ENCODE measurements around the gene NAGS.

Gene NAGS

GRCh38 chr17:44014133-44014436 is 9.7 kb downstream of the NAGS start:
- Histone ChIP-seq H3K4me1 (ENCODE audit: control insufficient read depth, insufficient read depth, low read length) (peaks cover 11% of the 10 kb centered on the region; the same call in 1 of the 2 replicates), H3K27ac (ENCODE audit: extremely low read depth, low read depth, low read length) (peak overlapping the region; percentile 64), H3K4me3 (ENCODE audit: low read depth, low read length) (peak overlapping the region; percentile 75), H3K9me3 (ENCODE audit: control insufficient read depth, insufficient read depth, low read depth, low read length) (no peaks in the 10 kb centered on the region), H3K36me3 (ENCODE audit: control insufficient read depth in 2 of 2, insufficient read depth in 1 of 2, low read length in 2 of 2) (peaks cover 0 to 23% of the 10 kb centered on the region in 2 experiments; a peak in 1 of 3 replicates)
- ChIA-PET POLR2A (interaction anchor here (0.6 to 1.1 kb wide), 3 partner anchors 8 to 298 kb away, joined by 3 to 5 read pairs (median 4); partner anchors contain the start of gene TMUB2), CTCF (no interaction called here)
- no peak for TF ChIP-seq SCRT2 (tag by site-specific recombination; IDR thresholded peaks at IDR 0.05)
- TF ChIP-seq ZNF26 (tag by site-specific recombination; IDR thresholded peaks at IDR 0.05) = no peak
- TF ChIP-seq, protein P1, sequence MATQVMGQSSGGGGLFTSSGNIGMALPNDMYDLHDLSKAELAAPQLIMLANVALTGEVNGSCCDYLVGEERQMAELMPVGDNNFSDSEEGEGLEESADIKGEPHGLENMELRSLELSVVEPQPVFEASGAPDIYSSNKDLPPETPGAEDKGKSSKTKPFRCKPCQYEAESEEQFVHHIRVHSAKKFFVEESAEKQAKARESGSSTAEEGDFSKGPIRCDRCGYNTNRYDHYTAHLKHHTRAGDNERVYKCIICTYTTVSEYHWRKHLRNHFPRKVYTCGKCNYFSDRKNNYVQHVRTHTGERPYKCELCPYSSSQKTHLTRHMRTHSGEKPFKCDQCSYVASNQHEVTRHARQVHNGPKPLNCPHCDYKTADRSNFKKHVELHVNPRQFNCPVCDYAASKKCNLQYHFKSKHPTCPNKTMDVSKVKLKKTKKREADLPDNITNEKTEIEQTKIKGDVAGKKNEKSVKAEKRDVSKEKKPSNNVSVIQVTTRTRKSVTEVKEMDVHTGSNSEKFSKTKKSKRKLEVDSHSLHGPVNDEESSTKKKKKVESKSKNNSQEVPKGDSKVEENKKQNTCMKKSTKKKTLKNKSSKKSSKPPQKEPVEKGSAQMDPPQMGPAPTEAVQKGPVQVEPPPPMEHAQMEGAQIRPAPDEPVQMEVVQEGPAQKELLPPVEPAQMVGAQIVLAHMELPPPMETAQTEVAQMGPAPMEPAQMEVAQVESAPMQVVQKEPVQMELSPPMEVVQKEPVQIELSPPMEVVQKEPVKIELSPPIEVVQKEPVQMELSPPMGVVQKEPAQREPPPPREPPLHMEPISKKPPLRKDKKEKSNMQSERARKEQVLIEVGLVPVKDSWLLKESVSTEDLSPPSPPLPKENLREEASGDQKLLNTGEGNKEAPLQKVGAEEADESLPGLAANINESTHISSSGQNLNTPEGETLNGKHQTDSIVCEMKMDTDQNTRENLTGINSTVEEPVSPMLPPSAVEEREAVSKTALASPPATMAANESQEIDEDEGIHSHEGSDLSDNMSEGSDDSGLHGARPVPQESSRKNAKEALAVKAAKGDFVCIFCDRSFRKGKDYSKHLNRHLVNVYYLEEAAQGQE (tag by site-specific recombination; IDR thresholded peaks at IDR 0.05) = 0 out of 2 replicates have a peak, but pooled peaks have one; percentile 3
- TF ChIP-seq ZNF843 (tag by site-specific recombination; IDR thresholded peaks at IDR 0.05) = no peak
- TF ChIP-seq ZFHX2 (tag by site-specific recombination; conservative IDR thresholded peaks at IDR 0.05) = peak; percentile 37; the same call in 1 of the 2 replicates
- TF ChIP-seq ZNF692 (tag by site-specific recombination; IDR thresholded peaks at IDR 0.05) = no peak
- TF ChIP-seq MEIS1 (CRISPR knock-in tag; IDR thresholded peaks at IDR 0.05; ENCODE audit: borderline replicate concordance) = no peak
- TF ChIP-seq SP2 (tag by site-specific recombination; IDR thresholded peaks at IDR 0.05) = peak; percentile 42
- no peak for TF ChIP-seq ZSCAN16 (tag by site-specific recombination; IDR thresholded peaks at IDR 0.05)
- 0 out of 2 replicates have a peak, but pooled peaks have one; percentile 68 for TF ChIP-seq GLIS2 (tag by site-specific recombination; IDR thresholded peaks at IDR 0.05)
- no peak for TF ChIP-seq ZNF248 (tag by site-specific recombination; IDR thresholded peaks at IDR 0.05)
- TF ChIP-seq ZNF544 (tag by site-specific recombination; IDR thresholded peaks at IDR 0.05) = no peak
- no peak for TF ChIP-seq ZNF639 (tag by site-specific recombination; IDR thresholded peaks at IDR 0.05)
- TF ChIP-seq EGR2 (tag by site-specific recombination; IDR thresholded peaks at IDR 0.05; ENCODE audit: low read depth) = peak; percentile 57; the same call in 1 of the 2 replicates
- TF ChIP-seq, protein P2, sequence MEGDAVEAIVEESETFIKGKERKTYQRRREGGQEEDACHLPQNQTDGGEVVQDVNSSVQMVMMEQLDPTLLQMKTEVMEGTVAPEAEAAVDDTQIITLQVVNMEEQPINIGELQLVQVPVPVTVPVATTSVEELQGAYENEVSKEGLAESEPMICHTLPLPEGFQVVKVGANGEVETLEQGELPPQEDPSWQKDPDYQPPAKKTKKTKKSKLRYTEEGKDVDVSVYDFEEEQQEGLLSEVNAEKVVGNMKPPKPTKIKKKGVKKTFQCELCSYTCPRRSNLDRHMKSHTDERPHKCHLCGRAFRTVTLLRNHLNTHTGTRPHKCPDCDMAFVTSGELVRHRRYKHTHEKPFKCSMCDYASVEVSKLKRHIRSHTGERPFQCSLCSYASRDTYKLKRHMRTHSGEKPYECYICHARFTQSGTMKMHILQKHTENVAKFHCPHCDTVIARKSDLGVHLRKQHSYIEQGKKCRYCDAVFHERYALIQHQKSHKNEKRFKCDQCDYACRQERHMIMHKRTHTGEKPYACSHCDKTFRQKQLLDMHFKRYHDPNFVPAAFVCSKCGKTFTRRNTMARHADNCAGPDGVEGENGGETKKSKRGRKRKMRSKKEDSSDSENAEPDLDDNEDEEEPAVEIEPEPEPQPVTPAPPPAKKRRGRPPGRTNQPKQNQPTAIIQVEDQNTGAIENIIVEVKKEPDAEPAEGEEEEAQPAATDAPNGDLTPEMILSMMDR (tag by site-specific recombination; IDR thresholded peaks at IDR 0.05) = no peak
- no peak for TF ChIP-seq YY2 (tag by site-specific recombination; IDR thresholded peaks at IDR 0.05)
- TF ChIP-seq, protein P3, sequence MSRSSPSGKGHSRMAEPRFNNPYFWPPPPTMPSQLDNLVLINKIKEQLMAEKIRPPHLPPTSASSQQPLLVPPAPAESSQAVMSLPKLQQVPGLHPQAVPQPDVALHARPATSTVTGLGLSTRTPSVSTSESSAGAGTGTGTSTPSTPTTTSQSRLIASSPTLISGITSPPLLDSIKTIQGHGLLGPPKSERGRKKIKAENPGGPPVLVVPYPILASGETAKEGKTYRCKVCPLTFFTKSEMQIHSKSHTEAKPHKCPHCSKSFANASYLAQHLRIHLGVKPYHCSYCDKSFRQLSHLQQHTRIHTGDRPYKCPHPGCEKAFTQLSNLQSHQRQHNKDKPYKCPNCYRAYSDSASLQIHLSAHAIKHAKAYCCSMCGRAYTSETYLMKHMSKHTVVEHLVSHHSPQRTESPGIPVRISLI (tag by site-specific recombination; IDR thresholded peaks at IDR 0.05) = no peak
- TF ChIP-seq ZNF830 (tag by site-specific recombination; IDR thresholded peaks at IDR 0.05; ENCODE audit: low read depth) = no peak
- no peak for TF ChIP-seq ZNF2 (tag by site-specific recombination; IDR thresholded peaks at IDR 0.05)

Measured in HEK293 (cell line).